ENCODE measurements around the gene HOXD3.

The HOXD3 gene

DNA sequence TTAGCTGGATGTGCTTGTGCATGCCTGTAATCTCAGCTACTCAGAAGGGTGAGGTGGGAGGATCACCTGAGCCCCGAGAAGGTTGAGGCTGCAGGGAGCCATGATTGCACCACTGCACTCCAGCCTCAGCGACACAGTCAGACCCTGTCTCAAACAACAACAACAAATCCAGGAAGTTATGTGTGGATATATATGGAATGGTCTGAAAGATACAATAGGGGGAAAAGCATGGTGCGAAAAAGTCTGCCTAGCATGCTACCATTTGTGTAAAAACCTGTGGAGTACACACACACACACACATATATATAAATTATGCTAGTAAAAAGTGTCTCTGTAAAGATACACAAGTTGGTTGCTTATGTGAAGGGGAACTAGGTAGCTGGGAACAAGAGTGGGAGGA lies 24.4 kb downstream of the HOXD3 start:
- no peak for DNase-seq

DNA sequence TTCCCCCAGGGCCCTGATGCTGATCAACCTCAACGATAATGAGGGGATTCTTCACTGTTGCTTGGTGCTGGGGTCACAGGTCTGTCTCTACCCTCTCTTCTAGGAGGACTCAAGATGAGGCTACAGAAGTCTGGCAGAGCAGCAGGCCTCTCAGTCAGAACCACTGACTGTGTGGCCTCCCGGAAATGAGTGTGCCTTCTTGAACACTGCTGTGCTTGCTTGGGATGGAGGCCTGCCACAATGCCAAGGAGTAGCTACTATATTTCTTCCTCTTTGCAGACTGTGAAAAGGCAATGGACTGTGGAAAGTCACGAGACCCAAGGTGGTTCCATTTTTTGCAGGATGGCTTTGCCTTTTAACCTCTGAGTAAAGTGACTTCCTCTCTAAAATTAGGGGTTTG lies 25.6 kb downstream of the HOXD3 start:
- DNase-seq: no peak

DNA sequence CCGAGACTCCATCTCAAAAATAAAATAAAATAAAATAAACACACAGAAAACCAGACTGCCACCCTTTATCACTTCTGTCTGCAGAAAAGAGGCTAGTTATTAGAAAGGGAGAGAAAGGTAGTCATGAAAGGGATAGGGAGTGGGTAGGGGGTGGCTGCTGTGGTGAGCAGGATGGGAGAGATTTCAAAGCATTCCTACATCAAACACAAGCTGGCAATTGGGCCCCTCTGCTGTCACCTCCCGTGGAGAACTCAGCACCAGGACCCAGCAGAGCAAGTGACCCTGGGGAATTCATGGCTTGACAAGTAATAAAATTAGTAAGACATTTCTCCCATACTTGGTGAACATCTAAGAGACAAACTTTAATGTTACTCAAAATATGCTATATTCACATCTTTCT lies 27.6 kb downstream of the HOXD3 start:
- no peak for DNase-seq

DNA sequence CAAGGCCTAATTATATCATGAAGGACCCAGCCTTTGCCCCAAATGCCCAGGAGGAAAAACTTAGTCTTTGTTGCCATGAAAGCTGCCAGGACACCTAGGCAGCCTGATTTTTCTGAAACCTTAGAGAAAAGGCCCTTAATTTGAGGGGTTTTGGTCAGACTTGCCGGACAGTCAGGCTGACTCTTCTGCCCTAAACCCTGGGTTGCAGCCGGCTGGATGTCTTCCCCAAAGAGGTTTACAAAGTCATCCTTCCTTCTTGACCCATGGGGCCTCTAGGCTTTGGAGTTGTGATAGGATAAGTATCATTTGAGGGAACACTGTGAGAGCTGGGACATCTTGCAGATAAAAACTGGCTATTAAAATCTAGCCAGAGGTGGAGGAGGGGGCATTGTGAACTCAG lies 28.9 kb downstream of the HOXD3 start:
- DNase-seq: no peak

DNA sequence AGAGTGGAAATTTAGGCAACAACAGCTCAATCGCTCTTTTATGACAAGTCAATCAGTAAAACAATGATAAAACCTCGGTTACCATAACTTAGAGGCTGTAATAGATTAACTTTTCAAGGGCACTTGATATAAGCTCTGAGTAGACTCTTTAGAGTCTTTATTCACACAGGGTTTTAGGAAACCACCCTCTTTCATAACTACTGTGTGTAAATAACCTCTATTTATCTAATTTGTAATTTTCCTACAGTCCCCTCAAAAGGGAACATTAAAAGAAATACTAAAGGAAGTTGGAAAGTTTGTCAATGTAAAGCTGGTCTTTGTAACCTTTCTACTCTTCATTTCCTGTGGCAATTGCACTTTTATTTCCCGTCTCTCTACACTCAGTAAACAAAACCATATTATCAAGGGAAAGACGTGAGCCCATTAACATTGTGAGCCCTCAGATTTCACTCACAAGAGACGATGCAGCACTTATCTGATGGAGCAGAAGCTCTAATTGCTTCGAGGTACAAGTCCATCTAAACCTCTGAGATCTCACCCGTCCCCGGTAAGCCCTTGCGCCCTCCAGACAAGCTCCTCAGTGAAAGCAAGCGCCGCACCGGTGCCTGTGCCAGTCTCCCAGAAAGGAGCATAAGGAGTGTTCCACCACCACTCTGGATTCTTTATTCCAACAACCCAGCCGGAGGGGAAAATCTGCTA lies 30.2 kb downstream of the HOXD3 start:
- peak; percentile 68 for DNase-seq

DNA sequence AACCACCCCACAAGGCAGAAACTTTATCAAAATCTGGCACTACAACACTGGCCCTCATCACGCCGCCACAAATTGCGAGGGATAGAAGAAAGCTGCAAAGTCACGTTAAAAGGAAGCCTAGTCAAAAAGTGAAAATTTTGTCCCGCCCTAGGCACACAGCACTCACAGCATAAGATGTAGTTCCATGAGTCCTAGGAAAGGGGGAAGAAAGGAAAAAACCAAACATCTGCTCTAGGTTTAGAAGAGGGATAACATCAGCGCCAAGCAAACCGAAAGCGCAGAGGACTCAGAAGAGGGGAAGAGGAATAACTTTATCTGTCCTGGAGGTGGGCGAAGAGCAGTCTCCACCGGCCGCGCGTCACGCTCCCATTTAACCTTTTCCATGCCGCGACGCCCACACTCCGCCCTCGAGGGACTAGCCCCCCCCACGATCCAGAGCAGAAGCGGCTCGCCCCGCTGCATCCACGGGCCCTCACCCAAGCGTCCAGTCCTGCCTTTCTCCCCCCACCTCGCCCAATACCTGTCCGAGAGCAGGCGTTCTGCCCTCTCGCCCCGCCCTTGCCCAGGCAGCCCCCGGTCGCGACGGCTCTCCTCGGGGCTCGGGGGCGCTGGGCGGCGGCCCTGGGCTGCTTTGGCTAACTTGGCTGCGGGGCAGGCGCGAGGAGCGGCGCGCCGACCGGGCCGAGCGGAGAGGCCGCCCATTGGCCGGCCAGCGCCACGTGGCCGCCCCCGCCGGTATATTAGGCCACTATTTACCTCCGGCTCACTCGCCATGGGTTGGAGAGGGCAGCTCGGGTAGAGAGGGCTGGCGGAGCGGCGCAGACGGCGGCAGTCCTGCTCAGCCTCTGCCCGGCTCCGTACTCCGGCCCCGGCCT lies 31.0 kb downstream of the HOXD3 start, which contains the start of gene HOXD1:
Gene HOXD1, plus strand, starts transcription at position 770 of the 875 bp plus-strand sequence. CDS start 134 bp downstream, outside the sequence.
- DNase-seq: no peak

DNA sequence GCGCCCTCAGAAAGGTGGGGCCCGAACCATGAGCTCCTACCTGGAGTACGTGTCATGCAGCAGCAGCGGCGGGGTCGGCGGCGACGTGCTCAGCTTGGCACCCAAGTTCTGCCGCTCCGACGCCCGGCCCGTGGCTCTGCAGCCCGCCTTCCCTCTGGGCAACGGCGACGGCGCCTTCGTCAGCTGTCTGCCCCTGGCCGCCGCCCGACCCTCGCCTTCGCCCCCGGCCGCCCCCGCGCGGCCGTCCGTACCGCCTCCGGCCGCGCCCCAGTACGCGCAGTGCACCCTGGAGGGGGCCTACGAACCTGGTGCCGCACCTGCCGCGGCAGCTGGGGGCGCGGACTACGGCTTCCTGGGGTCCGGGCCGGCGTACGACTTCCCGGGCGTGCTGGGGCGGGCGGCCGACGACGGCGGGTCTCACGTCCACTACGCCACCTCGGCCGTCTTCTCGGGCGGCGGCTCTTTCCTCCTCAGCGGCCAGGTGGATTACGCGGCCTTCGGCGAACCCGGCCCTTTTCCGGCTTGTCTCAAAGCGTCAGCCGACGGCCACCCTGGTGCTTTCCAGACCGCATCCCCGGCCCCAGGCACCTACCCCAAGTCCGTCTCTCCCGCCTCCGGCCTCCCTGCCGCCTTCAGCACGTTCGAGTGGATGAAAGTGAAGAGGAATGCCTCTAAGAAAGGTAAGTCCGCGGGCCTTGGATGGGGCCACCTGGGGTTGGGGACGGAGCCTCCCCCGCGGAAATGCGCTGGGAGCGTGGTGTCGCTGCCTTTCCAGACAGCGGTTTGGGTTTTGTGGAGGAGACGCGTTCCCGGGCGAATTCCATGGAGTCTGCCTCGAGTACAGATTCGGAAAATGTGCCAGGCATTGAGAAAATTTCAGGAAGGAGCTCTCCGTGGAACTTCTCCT lies 31.9 kb downstream of the HOXD3 start:
- peak; percentile 54 for DNase-seq

DNA sequence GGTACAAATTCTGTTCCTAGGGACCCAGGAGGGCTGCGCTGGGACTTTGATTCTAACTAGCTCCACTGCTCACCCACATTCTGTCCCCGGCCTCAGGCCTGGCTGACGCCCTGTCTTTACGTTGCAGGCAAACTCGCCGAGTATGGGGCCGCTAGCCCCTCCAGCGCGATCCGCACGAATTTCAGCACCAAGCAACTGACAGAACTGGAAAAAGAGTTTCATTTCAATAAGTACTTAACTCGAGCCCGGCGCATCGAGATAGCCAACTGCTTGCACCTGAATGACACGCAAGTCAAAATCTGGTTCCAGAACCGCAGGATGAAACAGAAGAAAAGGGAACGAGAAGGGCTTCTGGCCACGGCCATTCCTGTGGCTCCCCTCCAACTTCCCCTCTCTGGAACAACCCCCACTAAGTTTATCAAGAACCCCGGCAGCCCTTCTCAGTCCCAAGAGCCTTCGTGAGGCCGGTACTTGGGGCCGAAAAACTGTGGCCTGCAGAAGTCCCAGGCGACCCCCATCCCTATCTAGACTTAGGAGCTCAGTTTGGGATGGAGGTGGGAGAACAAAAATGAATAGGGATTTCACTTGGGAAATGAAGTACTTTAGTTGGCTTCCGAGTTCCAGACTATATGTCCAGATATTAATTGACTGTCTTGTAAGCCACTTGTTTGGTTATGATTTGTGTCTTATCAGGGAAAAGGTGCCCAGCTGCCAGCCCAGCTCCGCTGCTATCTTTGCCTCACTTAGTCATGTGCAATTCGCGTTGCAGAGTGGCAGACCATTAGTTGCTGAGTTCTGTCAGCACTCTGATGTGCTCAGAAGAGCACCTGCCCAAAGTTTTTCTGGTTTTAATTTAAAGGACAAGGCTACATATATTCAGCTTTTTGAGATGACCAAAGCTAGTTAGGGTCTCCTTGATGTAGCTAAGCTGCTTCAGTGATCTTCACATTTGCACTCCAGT lies 32.9 kb downstream of the HOXD3 start:
- DNase-seq: peak; percentile 66

DNA sequence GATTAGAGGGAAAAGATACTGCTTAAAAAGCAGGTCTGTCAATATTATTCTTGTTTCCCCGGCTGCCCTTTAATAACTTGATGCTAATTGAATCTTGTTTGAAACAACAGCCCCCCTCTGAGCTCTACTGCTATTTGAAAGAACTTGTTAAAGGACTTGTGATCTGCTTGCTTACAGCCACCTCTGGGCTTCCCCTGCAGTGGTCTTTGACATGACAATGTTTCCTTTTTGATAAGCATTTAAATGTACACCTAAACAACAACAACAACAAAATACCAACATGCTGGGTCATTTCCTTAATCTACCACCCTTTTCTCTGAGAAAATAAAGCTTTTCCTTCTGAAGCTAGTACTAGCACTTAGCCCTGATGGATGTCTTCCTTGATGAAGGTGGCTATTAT lies 35.2 kb downstream of the HOXD3 start:
- no peak for DNase-seq

DNA sequence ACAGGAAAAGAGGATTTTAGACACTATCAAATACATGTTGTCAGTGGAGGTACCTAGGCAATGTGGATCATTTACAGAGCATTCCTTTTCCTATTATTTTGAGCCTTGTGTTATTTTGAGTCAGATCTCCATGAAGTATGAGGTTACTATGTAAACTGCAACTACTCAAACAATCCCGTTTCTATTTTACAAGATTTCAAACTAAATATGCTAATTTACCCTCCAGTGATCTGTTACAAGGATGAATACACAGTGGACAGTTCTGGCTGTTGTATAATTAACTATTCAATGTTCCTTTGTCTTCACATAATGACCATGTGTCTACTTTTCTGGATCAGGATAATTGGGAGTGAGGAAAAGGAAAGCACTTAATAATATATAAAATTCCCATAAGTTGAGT lies 35.9 kb downstream of the HOXD3 start:
- no peak for DNase-seq

DNA sequence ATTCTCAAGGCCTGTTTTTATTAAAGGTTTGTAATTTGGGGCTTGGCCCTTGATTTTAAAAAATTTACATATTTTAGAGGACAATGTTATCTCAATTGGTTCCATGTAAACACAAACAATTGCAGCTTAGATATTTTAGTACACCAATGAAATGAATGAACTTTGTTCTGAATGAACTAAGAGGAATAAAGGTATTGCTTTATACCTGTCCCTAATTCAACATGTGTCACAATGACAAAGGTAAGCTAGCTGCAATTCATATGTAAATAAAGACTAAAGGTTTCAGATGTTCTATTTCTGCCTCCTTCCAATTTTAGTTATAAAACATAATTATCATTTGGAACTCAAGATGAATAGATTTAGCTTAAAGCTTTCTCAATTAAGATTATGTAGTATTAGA lies 42.8 kb downstream of the HOXD3 start:
- DNase-seq: no peak

DNA sequence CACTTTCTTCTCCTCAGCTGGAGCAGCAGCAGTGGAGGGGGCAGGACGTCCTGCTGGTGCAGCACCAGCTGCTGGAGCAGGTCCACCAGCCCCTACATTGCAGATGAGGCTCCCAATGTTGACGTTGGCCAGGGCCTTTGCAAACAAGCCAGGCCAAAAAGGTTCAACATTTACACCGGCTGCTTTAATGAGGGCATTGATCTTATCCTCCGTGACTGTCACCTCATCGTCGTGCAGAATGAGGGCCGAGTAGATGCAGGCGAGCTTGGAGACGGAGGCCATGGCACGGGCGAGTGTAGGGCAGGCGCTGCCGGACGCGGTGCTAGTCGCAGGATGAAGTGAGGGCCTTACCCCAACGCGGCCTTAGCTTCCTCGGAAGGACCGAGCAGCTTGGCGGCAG lies 43.9 kb downstream of the HOXD3 start:
- DNase-seq: no peak

DNA sequence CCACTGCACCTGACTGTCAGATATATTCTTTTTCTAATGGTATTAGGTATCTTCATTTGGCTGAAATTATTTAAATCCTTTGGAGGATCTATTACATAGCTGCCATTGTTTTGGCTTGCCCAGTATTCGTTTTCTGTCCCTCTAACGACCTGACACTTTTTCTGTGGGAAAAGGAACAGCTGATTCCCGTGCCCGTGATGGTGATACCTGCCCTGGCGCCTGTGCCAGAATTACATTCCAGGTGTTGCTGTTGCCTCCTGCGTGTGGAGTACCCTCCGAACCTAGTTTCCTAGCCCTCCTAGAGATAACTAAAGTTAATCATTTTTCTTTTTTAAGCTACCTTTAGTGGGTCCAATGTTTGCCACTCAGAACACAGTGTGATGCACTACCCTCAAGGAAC lies 45.4 kb downstream of the HOXD3 start:
- no peak for DNase-seq

DNA sequence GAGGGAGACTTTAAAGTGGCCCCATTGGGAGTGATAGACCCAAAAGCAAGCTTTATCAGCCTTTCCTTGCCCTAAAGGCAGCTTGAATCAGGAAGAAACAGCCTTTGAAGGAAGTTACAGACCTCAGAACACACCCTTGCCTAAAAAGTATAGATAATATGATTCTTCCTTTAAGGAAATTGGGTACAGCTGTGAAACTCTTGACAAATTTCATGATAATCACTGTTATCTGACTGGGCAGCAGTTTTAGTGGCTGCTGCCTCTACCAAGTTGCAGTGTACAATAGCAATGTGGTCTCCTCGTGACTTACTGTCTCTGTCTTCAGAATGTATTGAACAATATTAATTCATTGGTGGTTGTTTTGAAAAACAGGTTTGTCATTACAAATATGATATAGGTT lies 48.0 kb downstream of the HOXD3 start:
- DNase-seq: no peak

DNA sequence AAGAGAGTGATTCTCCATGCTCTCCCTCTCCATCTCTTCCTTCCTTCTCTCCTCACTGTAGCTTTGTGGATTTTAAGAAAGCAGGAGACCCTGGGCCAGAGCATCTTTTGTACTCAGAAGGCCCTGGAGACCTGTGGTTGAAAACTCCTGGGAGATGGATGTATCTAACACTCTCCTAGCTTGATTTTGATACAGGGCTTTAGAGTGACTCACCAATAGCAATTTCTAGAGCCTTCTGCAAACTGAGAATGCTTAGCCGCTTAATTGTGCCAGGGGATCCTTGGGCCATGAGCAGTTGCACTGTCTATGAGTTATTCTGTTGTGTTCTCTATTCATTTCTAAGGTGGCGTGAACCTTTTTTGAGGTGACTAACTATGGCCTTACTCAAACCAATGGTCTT lies 49.0 kb downstream of the HOXD3 start:
- no peak for DNase-seq

DNA sequence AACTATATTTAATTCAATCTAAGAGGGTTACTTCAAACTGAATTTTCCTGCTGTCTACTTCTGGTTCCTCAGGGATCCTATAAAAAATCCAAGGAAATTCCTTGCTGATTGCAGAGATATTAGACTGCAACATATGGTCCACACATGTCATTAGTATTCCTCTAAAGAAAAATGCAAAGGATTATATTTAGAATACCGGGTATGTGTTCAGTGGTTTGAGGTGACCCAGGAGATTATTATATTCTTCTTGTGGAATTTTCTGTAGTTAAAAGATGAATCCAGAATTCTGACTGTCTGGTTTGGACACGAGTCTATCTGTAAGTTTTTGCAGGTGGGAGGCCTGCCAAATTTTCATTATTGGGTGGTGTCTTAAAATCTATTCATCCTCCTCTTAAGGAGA lies 49.6 kb downstream of the HOXD3 start:
- no peak for DNase-seq

DNA sequence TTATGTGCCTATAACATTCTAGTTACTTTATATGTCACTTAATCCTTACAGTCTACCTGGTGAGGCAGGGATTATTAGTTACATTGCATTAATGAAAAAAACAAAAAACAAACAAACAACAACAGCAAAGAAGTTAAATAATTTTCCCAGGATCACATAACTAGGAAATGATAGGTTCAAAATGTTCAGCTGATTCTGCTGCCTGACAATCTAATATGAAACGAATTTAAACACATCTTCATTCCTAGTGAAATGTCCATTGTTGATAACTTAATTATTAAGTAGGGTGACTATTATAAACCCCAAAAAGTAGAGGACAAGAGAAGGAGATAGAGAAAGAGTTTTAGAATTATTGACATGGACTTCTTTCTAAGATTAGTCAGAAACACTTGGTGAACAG lies 54.0 kb downstream of the HOXD3 start:
- DNase-seq: no peak

DNA sequence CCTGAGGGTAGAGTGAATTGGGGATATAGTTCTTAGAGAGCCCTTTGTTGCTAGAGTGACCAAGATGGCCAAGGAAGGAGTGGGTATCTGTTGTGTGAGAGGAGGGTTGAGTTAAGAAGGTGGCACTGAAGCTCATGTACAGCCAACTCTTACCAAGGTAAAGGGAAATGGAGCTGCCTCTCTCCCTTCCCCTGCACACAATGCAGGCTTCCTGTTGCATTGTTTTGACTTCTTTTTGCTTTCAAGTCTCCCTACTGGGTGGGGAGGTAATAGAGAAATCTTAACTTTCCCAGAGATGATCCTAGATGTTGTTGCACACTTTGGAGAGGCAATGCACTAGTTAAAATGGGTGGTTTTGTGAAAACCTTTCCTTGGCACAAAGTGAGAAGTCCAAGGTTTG lies 55.2 kb downstream of the HOXD3 start:
- no peak for DNase-seq

DNA sequence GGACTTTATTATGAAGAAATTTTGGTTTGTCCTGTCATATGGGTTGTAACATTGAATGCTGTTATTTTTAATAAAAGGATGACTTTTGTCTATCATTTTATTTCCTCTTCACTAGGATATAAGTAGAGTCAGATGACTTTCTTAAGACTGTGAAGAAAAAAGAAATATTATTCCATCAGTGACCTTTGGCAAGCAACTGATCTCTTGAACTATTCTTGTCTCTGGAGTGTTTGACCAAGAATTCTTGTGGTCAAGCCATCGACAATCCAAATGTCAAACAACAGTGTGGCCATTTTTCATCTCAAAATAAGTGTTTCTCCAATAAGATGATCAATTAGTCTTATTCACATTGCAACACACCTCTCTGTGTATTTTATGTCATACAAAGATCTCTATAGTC lies 56.3 kb downstream of the HOXD3 start:
- DNase-seq: no peak

Measured in retina (tissue), 1 donor.